ENCODE measurements around the gene PXN.

GRCh38 chr12:120254809-120255208, 10.7 kb downstream of the PXN start:
- no peak for TF ChIP-seq POLR2A (IDR thresholded peaks at IDR 0.05)
- TF ChIP-seq, protein P1, sequence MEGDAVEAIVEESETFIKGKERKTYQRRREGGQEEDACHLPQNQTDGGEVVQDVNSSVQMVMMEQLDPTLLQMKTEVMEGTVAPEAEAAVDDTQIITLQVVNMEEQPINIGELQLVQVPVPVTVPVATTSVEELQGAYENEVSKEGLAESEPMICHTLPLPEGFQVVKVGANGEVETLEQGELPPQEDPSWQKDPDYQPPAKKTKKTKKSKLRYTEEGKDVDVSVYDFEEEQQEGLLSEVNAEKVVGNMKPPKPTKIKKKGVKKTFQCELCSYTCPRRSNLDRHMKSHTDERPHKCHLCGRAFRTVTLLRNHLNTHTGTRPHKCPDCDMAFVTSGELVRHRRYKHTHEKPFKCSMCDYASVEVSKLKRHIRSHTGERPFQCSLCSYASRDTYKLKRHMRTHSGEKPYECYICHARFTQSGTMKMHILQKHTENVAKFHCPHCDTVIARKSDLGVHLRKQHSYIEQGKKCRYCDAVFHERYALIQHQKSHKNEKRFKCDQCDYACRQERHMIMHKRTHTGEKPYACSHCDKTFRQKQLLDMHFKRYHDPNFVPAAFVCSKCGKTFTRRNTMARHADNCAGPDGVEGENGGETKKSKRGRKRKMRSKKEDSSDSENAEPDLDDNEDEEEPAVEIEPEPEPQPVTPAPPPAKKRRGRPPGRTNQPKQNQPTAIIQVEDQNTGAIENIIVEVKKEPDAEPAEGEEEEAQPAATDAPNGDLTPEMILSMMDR (IDR thresholded peaks at IDR 0.05), result peak in 5 of 7 experiments; percentile 13 to 37 (median 24)

Measured in body of pancreas (tissue), 4 donors.